ENCODE results near the gene SPATA13.

GRCh38 chr13:24152292-24153214 lies 8.0 kb upstream of the SPATA13 start:
- TF ChIP-seq POLR2A (IDR thresholded peaks at IDR 0.05) (no peak), CTCF (IDR thresholded peaks at IDR 0.05) (no peak)

All from adrenal gland (tissue), 5 donors.